HG02973 (cell line): ENCODE data around the gene ZNF44.

Source experiments
- ATAC-seq: cut with Tn5 transposase; IDR thresholded peaks from one replicate; pipeline ENCODE4 v1.9.1; 2021; ENCODE audit warnings: moderate library complexity; ENCODE audit not compliant: unreplicated experiment

Gene ZNF44

GRCh38 chr19:12265921-12266704, 28.6 kb downstream of the ZNF44 start:
- no peak for ATAC-seq

GRCh38 chr19:12261554-12261953, 33.1 kb downstream of the ZNF44 start:
- no peak for ATAC-seq

DNA sequence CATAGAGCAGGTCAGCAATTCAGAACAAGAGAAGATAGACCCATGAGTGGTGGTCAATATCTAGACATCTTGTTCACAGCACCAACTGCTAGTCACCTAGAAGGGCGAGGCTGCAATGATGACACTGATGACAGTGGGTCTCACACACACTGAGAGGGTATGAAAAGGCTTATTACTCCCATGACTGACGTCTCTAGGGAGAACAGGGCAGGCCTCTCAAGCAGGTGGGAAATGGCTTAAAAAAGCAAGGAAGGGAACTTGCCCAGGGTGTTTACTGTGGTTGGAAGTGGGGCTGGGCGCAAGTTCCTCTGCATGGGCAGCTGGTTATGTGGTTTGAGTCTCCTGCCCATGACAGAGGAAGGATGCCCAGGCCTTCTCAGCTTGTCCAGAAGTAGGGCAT, 33.8 kb downstream of the ZNF44 start:
- ATAC-seq: no peak

DNA sequence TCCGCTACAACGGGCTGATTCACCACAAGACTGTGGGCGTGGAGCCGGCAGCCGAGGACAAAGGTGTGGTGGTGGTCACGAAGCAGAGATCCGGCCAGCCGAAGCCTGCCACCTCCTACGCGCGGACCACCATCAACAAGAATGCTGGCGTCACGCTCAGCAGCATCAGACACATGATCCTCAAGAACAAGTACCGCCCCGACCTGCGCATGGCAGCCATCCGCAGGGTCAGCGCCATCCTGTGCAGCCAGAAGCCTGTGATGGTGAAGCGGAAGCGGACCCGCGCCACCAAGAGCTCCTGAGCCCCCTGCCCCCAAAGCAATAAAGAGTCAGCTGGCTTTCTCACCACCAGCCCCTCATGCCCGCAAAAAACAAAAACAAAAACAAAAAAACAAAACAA, 34.4 kb downstream of the ZNF44 start:
- ATAC-seq: no peak

DNA sequence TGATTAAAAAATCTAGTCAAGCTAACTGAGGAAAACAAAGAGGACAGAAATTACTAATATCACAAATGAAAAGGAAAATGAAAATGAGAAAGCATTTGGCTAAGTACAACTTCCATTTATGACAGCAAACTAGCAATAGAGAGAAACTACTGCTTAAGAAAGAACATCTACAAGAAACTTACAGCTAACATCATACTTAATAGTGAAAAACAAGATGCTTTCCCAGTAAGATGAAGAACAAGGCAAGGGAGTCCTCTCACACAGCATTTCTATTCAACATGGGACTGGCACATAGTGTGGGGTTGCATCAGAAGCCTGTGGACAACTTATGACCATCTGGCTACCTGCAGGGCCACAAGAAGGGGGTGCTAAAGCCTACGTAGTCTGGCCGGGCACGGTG, 39.3 kb downstream of the ZNF44 start:
- ATAC-seq: no peak

DNA sequence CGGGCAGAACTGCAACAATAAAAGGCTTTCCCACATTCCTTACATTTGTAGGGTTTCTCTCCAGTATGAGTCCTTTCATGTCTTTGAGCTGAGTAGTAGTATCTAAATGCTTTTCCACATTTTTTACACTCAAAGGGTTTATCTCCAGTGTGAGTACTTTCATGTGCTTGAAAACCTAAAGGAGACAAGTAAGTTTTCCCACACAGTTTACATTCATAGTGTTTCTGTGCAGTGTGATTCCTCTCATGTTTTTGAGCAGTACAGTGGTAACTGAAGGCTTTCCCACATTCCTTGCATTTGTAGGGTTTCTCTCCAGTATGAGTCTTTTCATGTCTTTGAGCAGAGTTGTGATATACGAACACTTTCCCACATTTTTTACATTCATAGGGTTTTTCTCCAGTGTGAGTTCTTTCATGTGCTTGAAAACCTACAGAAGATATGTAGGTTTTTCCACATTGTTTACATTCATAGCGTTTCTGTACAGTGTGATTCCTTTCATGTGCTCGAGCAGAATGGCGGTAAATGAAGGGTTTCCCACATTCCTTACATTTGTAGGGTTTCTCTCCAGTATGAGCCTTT, 47.0 kb downstream of the ZNF44 start:
- no peak for ATAC-seq

- ATAC-seq: no peak
These were observed 50.3 kb downstream of the ZNF44 start for GRCh38 chr19:12244370-12244769.

- ATAC-seq: no peak
These were observed 57.4 kb downstream of the ZNF44 start for GRCh38 chr19:12237143-12237839.

GRCh38 chr19:12232961-12233360, 61.7 kb downstream of the ZNF44 start:
- ATAC-seq: no peak

GRCh38 chr19:12230751-12231733, 63.6 kb downstream of the ZNF44 start:
- no peak for ATAC-seq

DNA sequence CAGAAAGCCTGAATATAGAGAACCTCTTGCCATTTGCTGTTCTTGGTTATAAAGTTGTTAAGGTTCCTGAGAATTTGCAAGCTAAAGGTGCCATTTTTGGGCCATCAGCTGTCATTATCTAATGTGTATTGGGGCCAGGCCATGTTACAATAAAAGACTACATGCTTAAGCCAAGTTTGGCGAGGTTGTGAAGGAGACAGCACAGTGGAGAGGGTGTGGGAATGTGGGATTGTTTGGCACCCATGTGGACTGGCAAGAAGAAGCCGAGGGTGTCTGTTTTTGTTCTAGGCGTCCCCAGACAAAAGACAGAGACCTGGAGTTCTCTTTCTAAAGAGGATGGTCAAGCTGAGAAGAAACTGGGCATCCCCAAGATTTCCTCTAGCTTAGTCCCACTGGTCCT, 64.7 kb downstream of the ZNF44 start:
- no peak for ATAC-seq

DNA sequence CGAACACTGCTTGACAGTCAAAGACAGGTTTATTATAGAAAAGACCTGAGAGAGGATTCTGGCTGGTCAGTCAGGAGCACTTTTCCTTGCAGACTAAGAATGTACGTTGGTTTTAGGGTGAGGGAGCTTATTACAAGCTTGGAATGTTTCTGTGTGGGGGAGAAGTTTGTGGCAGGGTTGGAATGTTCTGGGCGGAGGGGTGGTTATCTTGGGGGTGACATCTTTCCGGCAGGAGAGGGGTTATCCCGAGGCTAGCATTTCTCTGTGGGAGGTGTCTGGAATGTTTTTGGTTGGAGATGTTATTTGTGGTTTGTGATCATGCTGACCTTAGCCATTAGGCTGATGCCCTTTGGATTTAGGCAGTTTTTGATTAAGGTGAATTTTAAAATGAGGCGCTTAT, 70.0 kb downstream of the ZNF44 start:
- ATAC-seq: no peak

DNA sequence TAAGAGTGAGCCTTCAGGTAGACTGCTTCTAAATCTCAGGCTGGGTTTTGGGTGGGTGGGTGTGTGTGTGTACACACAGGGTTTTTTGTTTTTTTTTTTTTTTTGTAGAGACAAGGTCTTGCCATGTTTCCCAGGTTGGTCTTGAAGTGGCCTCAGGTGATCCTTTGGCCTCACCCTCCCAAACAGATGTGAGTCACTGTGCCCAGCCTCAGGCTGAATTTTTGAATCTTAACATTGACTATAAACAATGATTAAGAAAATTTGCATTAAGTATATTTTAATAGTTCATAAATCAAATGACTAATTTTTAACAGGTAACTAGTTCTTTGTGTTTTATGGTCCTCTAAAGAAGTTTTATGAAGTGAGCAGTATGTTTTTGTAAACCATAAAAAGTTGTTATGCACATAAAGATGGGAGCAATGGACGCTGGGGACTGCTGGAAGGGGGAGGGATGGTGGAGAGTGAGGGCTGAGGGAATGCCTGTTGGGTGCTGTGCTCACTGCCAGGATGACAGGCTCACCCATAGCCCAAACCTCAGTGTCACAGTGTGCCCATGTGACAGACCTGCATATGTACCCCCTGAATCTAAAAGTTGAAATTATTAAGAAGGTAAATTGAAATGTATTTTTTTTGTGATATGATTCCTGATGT, 71.6 kb downstream of the ZNF44 start:
- ATAC-seq: no peak
